SU-DHL-6 (cell line): ENCODE results near the gene MAP4K2.

Experiments used
- CTCF ChIP-seq: fragments of 200-600 bp; sonication (generic); IDR thresholded peaks from one replicate; pipeline ENCODE4 v1.5.1; 2017; ENCODE audit warnings: antibody characterized with exemption, mild to moderate bottlenecking, low read length, moderate library complexity; ENCODE audit not compliant: insufficient read depth, poor library complexity, severe bottlenecking
- EZH2phosphoT487 ChIP-seq: fragments of 200-600 bp; sonication (generic), shearing (Covaris generic); conservative IDR thresholded peaks from 2 replicates; pipeline ENCODE4 v1.6.1; 2018; ENCODE audit warnings: mild to moderate bottlenecking, antibody characterized with exemption, low read length, moderate library complexity, mixed read lengths

GRCh38 chr11:64796047-64796756 is 6.8 kb downstream of the MAP4K2 start:
- no peak for TF ChIP-seq CTCF
- no peak for TF ChIP-seq EZH2phosphoT487
